Astrocyte (in vitro differentiated cells and primary cell): ENCODE measurements around the gene IGF2R. TPM values are rescaled to one million over a fixed set of nuclear protein-coding genes. Genes with fewer than 3 reads are reported as not detected.

Experiments used
- DNase-seq: peaks from one replicate; pipeline ENCODE4 v3.0.0-alpha.2; 2010; ENCODE audit warnings: low read depth
- FAIRE-seq: peaks from 2 replicates; lab custom pipeline; 2011; peaks lifted over from hg19 to GRCh38; lab: Jason Lieb, UNC
- H2AFZ ChIP-seq: 2 replicates; pipeline ENCODE4 v1.6.0; 2012; ENCODE audit warnings: low read depth, low read length, inconsistent platforms
- H3K27ac ChIP-seq: 2 replicates; pipeline ENCODE4 v1.5.1; 2011; ENCODE audit warnings: low read depth, low read length, inconsistent platforms
- H3K27me3 ChIP-seq: 2 replicates; pipeline ENCODE4 v1.6.0; 2011; ENCODE audit warnings: low read length, inconsistent platforms; ENCODE audit not compliant: insufficient read depth
- H3K36me3 ChIP-seq: 2 replicates; pipeline ENCODE4 v1.5.1; 2011; ENCODE audit warnings: low read length, inconsistent platforms; ENCODE audit not compliant: insufficient read depth
- H3K4me1 ChIP-seq: 2 replicates; pipeline ENCODE4 v1.5.1; 2011; ENCODE audit warnings: low read length, inconsistent platforms; ENCODE audit not compliant: insufficient read depth
- H3K4me2 ChIP-seq: 2 replicates; pipeline ENCODE4 v1.6.0; 2012; ENCODE audit warnings: low read length, inconsistent platforms
- H3K4me3 ChIP-seq: 2 replicates; pipeline ENCODE4 v1.5.1; 2011; ENCODE audit warnings: low read depth, mild to moderate bottlenecking, low read length, inconsistent platforms; ENCODE audit not compliant: insufficient read depth
- H3K79me2 ChIP-seq: 2 replicates; pipeline ENCODE4 v1.6.0; 2012; ENCODE audit warnings: mild to moderate bottlenecking, low read length, inconsistent platforms; ENCODE audit not compliant: insufficient read depth
- H3K9ac ChIP-seq: 2 replicates; pipeline ENCODE4 v1.6.0; 2012; ENCODE audit warnings: mild to moderate bottlenecking, low read length, inconsistent platforms
- H3K9me3 ChIP-seq: 2 replicates; pipeline ENCODE4 v1.5.1; 2012; ENCODE audit warnings: low read depth, mild to moderate bottlenecking, low read length, inconsistent platforms; ENCODE audit not compliant: insufficient read depth
- H4K20me1 ChIP-seq: 2 replicates; pipeline ENCODE4 v1.6.0; 2012; ENCODE audit warnings: low read length, inconsistent platforms; ENCODE audit not compliant: insufficient read depth
- H3K27ac Mint-ChIP-seq: one replicate; pipeline ENCODE4 v1.8.0; 2021; ENCODE audit warnings: mild to moderate bottlenecking, mixed read lengths; ENCODE audit not compliant: unreplicated experiment
- H3K27me3 Mint-ChIP-seq: one replicate; pipeline ENCODE4 v1.8.0; 2021; ENCODE audit warnings: low read depth, mixed read lengths; ENCODE audit not compliant: unreplicated experiment
- H3K36me3 Mint-ChIP-seq: one replicate; pipeline ENCODE4 v1.8.0; 2021; ENCODE audit warnings: low read depth, mixed read lengths; ENCODE audit not compliant: unreplicated experiment
- H3K4me1 Mint-ChIP-seq: one replicate; pipeline ENCODE4 v1.8.0; 2021; ENCODE audit warnings: low read depth, mixed read lengths; ENCODE audit not compliant: unreplicated experiment
- H3K4me3 Mint-ChIP-seq: one replicate; pipeline ENCODE4 v1.8.0; 2021; ENCODE audit warnings: mild to moderate bottlenecking, moderate library complexity, mixed read lengths; ENCODE audit not compliant: unreplicated experiment
- H3K9me3 Mint-ChIP-seq: one replicate; pipeline ENCODE4 v1.8.0; 2021; ENCODE audit warnings: mild to moderate bottlenecking, mixed read lengths; ENCODE audit not compliant: unreplicated experiment
- EZH2 ChIP-seq: IDR thresholded peaks from 2 replicates; pipeline ENCODE4 v1.6.1; 2012; ENCODE audit warnings: mild to moderate bottlenecking, low read length, inconsistent platforms; ENCODE audit not compliant: insufficient read depth
- total RNA-seq: library from RNA; stranded (reverse); gene quantifications from 2 replicates; pipeline ENCODE4 v1.2.1, GENCODE V29; 2021
- TF ChIP-seq, protein P1 (sequence below): IDR thresholded peaks from 2 replicates; pipeline ENCODE4 v1.5.1; 2011; ENCODE audit warnings: low read depth, mild to moderate bottlenecking, inconsistent platforms, low read length, moderate library complexity; ENCODE audit not compliant: insufficient read depth

IGF2R gene
- total RNA-seq, 1 donor from 2014 or later: 173 TPM

DNA sequence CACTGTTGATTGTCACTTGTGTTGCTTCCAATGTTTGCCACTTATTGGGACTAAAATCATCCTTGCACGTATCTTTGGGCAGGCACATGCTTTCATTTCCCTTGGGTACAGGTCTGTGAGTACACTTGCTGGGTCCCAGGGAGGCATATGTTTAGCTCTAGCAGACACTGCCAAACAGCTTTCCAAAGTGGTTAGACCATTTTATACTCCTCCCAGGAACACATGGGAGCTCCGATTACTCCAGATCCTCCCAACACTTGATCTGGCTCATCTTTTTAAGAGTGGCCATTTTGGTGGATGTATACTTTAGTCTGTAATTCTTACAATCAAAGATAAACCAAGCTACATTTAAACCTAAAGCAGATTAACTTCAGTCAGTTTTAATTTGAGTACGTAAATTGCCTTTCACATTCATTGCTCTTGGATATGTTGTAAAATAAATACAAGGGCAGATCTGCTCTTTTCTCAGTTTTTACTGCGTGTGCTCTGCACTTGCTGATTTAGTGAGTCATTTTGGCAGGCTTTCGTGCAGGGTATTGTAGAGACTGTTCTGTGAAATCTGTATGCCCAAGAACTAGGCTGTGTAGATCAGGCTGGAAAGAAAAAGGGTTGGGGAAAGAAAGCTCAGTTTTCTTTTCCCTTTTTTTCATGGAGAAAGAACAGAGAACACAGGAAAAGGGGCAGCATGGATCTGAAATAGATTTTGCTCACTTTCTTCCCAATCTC is 172.3 kb downstream of the IGF2R start:
- Histone ChIP-seq H3K4me3 (no peak overlapping the region), H3K4me1 (peaks cover 21% of the 10 kb centered on the region), H3K4me2 (peak overlapping the region; percentile 59), H3K79me2 (no peaks in the 10 kb centered on the region), H3K9ac (peak overlapping the region; percentile 25), H3K36me3 (no peaks in the 10 kb centered on the region), H2AFZ (no peak overlapping the region), H3K27ac (peak overlapping the region; percentile 37), H4K20me1 (no peaks in the 10 kb centered on the region), H3K9me3 (no peaks in the 10 kb centered on the region), H3K27me3 (no peaks in the 10 kb centered on the region)
- H3K36me3 Mint-ChIP-seq: peaks cover 15% of the 10 kb centered on the region
- DNase-seq (peak; percentile 75), FAIRE-seq (no peak)
- H3K4me3 Mint-ChIP-seq: no peak overlapping the region
- H3K27ac Mint-ChIP-seq: no peak overlapping the region
- peaks cover 15% of the 10 kb centered on the region for H3K4me1 Mint-ChIP-seq
- peaks cover 6% of the 10 kb centered on the region for H3K27me3 Mint-ChIP-seq
- H3K9me3 Mint-ChIP-seq: peaks cover 2% of the 10 kb centered on the region
- TF ChIP-seq, protein P1, sequence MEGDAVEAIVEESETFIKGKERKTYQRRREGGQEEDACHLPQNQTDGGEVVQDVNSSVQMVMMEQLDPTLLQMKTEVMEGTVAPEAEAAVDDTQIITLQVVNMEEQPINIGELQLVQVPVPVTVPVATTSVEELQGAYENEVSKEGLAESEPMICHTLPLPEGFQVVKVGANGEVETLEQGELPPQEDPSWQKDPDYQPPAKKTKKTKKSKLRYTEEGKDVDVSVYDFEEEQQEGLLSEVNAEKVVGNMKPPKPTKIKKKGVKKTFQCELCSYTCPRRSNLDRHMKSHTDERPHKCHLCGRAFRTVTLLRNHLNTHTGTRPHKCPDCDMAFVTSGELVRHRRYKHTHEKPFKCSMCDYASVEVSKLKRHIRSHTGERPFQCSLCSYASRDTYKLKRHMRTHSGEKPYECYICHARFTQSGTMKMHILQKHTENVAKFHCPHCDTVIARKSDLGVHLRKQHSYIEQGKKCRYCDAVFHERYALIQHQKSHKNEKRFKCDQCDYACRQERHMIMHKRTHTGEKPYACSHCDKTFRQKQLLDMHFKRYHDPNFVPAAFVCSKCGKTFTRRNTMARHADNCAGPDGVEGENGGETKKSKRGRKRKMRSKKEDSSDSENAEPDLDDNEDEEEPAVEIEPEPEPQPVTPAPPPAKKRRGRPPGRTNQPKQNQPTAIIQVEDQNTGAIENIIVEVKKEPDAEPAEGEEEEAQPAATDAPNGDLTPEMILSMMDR: no peak
- TF ChIP-seq EZH2: no peak

DNA sequence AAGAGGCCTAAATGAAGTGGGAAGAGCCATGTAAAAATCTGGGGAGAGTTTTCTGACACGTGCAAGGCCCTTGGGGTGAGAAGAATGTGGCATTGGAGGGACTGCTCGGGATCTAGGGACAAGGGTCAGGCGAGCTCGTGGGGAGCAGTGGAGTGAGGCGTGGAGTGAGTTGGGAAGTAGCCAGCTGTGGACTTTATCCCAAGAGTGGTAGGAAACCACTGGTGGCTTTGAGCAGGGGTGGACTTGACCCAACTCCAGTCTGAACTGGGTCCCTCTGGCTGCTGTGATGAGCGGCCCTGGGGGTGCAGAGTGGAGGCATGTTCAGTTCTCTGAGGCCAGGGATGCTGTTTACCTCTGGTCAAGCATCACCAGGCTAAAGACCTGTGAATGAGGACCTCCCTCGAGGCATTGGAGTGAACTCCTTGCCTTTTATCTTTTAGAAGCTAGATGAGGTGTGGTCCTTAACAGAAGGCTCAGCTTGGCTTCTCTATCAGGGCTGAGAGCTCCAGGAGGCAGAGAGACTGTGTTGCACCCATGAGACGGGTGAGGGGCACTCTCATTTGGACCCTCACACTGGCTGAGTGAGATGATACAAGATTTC is 173.3 kb downstream of the IGF2R start:
- TF ChIP-seq, protein P1: no peak
- TF ChIP-seq EZH2: no peak
- Histone ChIP-seq H4K20me1 (no peaks in the 10 kb centered on the region), H3K27ac (no peak overlapping the region), H3K4me2 (no peak overlapping the region), H3K4me3 (no peak overlapping the region), H3K79me2 (no peaks in the 10 kb centered on the region), H3K9ac (no peak overlapping the region), H3K4me1 (peaks cover 21% of the 10 kb centered on the region), H3K9me3 (no peaks in the 10 kb centered on the region), H3K36me3 (no peaks in the 10 kb centered on the region), H3K27me3 (no peaks in the 10 kb centered on the region), H2AFZ (no peak overlapping the region)
- Mint-ChIP-seq H3K27me3 (peaks cover 3% of the 10 kb centered on the region), H3K36me3 (peaks cover 15% of the 10 kb centered on the region), H3K27ac (no peak overlapping the region), H3K4me3 (no peak overlapping the region), H3K9me3 (peaks cover 2% of the 10 kb centered on the region), H3K4me1 (peaks cover 15% of the 10 kb centered on the region)
- DNase-seq: no peak
- no peak for FAIRE-seq
